Right ventricle myocardium inferior (tissue), 1 donor: Measurements from ENCODE around the gene CDH23. TPM values are rescaled to one million over a fixed set of nuclear protein-coding genes. Genes with fewer than 3 reads are reported as not detected.

Source experiments
- ATAC-seq: fragments of 200-7000 bp; cut with Tn5 transposase; one replicate; pipeline ENCODE4 v1.9.1; 2020; ENCODE audit warnings: mild to moderate bottlenecking, moderate library complexity
- DNase-seq: peaks from one replicate; pipeline ENCODE4 v3.0.0; 2021; ENCODE audit errors: missing footprints
- intact Hi-C: fragments of 100-400 bp; cut with DNase I; formaldehyde crosslinking; loops from one replicate; pipeline ENCODE4 v1.11.0; 2022
- total RNA-seq: library from RNA; stranded (reverse); fragmentation: NEBNext Ultra II Directional; extraction: Animal tissue kit (Norgen Biotek cat#: 25700); gene quantifications from one replicate; pipeline ENCODE4 v1.2.1, GENCODE V29; 2021
- donor health status: DM: no; HTN: yes; CAD: no; lungs with severe emphysema.

CDH23 gene
- total RNA-seq, 1 donor from 2014 or later, result 4.8 TPM

- intact Hi-C loops, result no loop called here
- peak; percentile 43 for ATAC-seq
- peak; percentile 68 for DNase-seq
Observed at GRCh38 chr10:71555087-71555723, 158.5 kb downstream of the CDH23 start.

- ATAC-seq, result no peak
- intact Hi-C loops, result no loop called here
Observed at GRCh38 chr10:71555724-71556119, 159.0 kb downstream of the CDH23 start.

DNA sequence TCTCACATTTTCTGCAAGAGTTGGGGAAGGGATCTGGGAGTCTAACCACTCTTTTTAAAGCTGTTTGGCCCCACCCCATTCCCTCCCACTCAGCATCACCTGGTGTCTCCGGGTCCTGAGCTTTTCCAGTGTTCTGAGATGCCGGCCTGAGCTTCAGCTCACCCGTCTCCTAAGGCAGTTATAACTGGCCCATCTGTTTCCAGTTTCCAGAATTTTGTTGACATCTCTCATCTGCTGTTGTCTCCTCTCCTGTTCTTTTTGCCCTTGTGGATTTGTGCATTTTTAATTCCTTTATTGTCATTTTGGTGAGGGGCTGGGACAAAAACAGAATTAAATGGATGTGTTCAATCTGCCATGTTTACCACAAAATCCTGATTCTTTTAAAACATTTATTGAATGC, 162.3 kb downstream of the CDH23 start:
- intact Hi-C loops, result no loop called here
- DNase-seq, result no peak
- ATAC-seq, result no peak

More at GRCh38 chr10:71555724-71556119, 159.0 kb downstream of the CDH23 start:
- peak; percentile 13 for DNase-seq

- intact Hi-C loops, result no loop called here
- no peak for ATAC-seq
- DNase-seq, result peak; percentile 8
Observed at GRCh38 chr10:71561003-71561574, 164.4 kb downstream of the CDH23 start.

DNA sequence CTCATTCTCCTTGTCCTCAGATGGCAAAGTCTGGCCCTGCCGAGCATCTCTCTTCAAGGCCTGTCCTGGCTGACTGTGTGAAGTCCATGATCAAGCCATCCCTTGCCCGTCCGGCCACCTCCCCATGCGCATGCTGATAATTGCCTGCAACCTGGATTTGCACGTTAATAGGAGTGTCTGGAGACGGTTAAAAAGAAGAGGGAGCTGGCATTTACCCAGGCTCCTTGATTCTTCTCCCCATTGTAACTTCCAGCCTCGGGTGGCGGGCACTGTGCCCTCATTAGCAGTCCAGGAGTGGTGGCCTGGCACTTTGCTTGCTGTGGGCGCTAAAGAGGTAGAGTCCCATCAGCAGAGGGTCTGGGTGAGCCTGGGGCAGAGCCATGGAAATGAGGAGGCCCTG, 165.5 kb downstream of the CDH23 start:
- ATAC-seq (no peak), DNase-seq (peak; percentile 39)
- intact Hi-C loops, result no loop called here

- no peak for ATAC-seq
- intact Hi-C loops, result no loop called here
- peak; percentile 22 for DNase-seq
Observed at GRCh38 chr10:71562904-71563303, 166.2 kb downstream of the CDH23 start.

GRCh38 chr10:71564194-71564820, 167.6 kb downstream of the CDH23 start:
- ATAC-seq (no peak), DNase-seq (no peak)
- intact Hi-C loops, result no loop called here

- DNase-seq, result no peak
- no peak for ATAC-seq
- intact Hi-C loops, result no loop called here
Observed at GRCh38 chr10:71565284-71566000, 168.7 kb downstream of the CDH23 start.

GRCh38 chr10:71567006-71567405, 170.3 kb downstream of the CDH23 start:
- intact Hi-C loops, result no loop called here
- DNase-seq (no peak), ATAC-seq (no peak)

- no peak for DNase-seq
- ATAC-seq, result no peak
- intact Hi-C loops, result no loop called here
Observed at GRCh38 chr10:71568896-71569492, 172.3 kb downstream of the CDH23 start.

DNA sequence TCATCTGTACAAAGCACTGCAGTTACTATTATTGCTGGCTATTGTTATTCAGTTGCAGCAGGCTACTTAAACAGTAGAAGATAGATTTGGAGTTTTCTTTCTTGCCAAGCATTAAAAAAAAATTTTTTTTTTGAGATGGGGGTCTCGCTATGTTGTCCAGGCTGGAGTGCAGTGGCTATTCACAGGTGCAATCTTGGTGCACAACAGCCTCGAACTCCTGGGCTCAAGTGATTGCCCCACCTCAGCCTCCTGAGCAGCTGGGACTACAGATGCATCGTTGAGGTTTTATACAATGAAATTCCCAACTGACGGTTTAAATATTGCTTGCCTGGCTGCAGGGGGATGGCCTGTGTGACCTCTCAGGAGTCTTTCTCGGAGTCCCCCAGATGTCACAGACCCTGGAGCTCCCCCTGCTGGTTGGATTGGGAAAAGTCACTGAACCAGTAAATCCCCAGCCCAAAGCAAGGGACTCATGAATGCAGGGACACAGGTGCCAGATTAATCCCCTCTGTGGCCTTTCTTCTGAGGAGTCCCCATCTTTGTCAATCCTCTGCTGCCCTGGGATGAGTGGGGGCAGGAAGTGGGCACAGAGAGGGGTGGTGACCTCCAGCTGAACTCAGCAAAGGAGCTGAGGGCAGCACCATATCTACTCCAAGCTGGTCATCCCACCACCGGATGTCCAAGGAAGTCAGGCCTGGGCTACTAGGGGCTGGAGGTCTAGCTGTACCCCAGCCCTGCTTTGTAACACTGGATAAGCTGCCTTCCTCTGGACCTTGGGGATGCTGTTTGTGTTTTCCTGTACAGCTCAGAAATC, 173.3 kb downstream of the CDH23 start:
- intact Hi-C loops, result loop anchor here (1.0 to 5.0 kb wide), 3 partner anchors 83 to 253 kb away; partner anchors contain the start of genes CDH23 and SLC29A3
- no peak for DNase-seq
- ATAC-seq, result peak; percentile 44

DNA sequence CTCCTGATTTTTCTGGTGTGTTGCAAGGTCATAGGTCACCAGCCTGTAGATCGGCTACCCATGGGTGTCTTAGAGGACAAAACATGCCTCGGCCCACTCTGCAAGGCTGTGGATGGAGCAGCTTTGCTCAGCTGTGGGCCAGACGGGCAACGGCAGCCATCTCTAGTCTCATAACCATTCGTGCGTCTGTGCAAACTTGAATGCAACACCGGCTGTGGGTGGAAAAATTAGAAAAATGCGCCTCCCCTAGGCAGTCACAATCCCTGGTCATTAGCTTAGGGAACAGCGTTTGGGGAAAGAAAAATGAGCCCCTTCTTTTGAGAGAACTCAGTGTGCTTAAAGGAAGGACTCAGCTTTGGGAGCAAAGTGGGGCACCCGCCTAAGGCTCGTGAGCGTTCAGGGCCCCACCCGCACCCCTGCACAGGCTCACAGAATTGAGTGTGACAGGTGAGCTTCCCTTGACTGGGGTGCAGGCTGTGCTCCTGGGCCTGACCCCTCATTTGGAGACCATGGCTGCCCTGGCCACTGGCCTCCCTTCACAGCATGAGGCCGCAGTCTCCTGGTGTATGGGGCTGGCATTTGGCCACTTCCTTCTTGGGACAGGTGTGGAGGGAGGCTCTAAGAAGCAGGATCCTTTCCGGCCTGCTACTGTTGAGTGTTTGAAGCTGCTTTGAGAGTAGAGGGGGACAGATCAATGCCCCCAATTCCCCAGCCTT, 174.9 kb downstream of the CDH23 start:
- no peak for DNase-seq
- intact Hi-C loops, result loop anchor here (5.0 kb wide), 2 partner anchors 84 to 254 kb away; partner anchors contain the start of gene SLC29A3

GRCh38 chr10:71572962-71573361, 176.2 kb downstream of the CDH23 start:
- DNase-seq (no peak), ATAC-seq (no peak)
- intact Hi-C loops, result loop anchor here (5.0 kb wide), 2 partner anchors 86 to 256 kb away; partner anchors contain the start of gene SLC29A3

More for the DNA sequence above, 174.9 kb downstream of the CDH23 start:
- no peak for ATAC-seq

DNA sequence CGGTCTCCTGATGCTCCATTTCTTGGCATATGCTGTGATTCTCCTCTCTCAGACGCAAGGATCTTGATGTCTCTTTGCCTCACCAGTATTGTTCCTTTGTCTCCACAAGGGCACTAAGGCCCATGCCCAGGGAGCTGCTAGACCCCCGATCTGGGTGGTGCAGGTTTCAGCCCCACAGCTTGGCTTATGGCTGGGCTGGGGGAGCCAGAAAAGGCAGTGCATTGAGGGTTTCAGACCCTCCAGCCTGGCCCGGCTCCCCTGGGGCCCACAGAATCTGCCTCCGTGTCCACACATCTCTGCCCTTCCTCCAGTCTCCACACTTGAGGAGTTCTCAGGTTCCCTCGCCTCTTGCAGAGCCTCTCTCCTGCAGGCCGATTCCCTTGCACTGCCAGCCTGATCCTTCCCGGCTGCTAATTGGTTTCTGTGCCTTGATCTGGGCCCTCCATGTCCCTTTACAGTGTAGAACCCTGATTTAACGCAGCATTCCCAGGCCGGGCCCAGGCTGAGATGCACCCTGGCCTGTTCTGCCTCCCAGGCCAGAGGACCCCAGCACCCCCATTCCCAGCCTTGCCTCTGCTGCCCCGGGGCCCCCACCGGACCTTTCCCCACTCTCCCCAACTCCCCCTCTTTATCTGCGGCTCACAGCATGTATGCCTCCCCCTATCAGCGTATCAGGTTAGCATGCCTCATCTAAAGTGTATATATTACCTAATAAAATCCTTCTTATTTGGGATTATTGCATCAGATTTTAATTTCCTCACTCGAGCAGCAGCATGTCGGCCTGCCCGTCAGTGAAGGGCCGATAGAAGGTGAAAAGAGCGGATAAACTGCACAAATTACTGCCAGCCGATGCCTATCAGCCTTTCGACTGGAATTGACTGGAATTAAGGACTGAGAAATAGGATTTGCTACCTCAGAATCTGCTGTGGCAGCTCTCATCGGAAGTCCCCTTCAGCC, 177.1 kb downstream of the CDH23 start:
- intact Hi-C loops, result loop anchor here (5.0 kb wide), 2 partner anchors 87 to 257 kb away; partner anchors contain the start of gene SLC29A3
- ATAC-seq (no peak), DNase-seq (no peak)

DNA sequence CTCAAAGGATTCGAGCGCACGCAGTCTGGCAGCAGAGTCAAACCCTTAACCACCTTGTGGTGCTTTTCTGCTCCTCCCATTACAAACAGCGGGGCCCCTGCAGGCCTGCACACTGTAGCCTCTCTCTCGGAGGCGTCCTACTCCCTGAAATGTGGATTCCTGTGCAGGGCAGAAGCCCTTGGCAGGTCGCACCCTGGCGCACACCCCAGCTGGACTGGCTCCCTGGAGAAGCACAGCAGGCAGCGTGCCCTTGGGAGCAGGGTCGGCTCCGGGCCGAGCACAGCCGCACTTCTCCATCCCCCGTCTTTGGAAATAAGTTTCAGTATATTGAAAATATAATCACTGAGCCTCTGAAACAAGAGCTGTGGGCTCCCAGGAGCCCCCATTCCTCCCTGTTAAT, 178.7 kb downstream of the CDH23 start:
- peak; percentile 77 for DNase-seq
- intact Hi-C loops, result no loop called here
- peak; percentile 81 for ATAC-seq

GRCh38 chr10:71575934-71576801, 179.4 kb downstream of the CDH23 start:
- DNase-seq (no peak), ATAC-seq (no peak)

More at GRCh38 chr10:71575934-71576801, 179.4 kb downstream of the CDH23 start:
- intact Hi-C loops, result no loop called here
